ENCODE data around the gene RHEB. TPM values are rescaled to one million over a fixed set of nuclear protein-coding genes. Genes with fewer than 3 reads are reported as not detected.

The RHEB gene
- total and polyA plus RNA-seq, 2 of the 4 experiments (the other 2 are of a cell fraction): 19.7 to 67.2 TPM

- TF ChIP-seq POLR2A (IDR thresholded peaks at IDR 0.05; ENCODE audit: low read depth, low read length) (peak; percentile 63; the same call in 1 of the 2 replicates), FOS (IDR thresholded peaks at IDR 0.05; ENCODE audit: low read depth, low read length) (no peak), SMC3 (IDR thresholded peaks at IDR 0.05; ENCODE audit: low read depth, low read length) (0 out of 2 replicates have a peak, but pooled peaks have one; percentile 2), CEBPB (IDR thresholded peaks at IDR 0.05; ENCODE audit: low read depth, low read length) (no peak)
Measured at GRCh38 chr7:151518105-151518946, 1.4 kb downstream of the RHEB start (continued).

- no peaks in the 10 kb centered on the region for H3K36me3 ChIP-seq (ENCODE audit: control insufficient read depth, insufficient read depth, low read length)
- H2AK5ac ChIP-seq (ENCODE audit: low read depth, low read length): 0 out of 2 replicates have a peak overlapping the region, but pooled peaks have one; percentile 91
- 80% methylated on average over 2 of the region's 7 CpGs; no CpG with 5 or more reads in 1 of the 2 experiments for WGBS, 2 experiments (ENCODE audit: extremely low coverage in 2 of 2, insufficient read length in 1 of 2)
- H2AFZ ChIP-seq (replicated peaks; ENCODE audit: low read length, poor library complexity): peak overlapping the region; percentile 80
- CTCF ChIA-PET: interaction anchor here (0.6 kb wide), 1 partner anchor 30 kb away, joined by 3 read pairs; no protein-coding TSS in a partner anchor
- no peak overlapping the region for H4K5ac ChIP-seq (ENCODE audit: low read depth, low read length)
- H3K9me3 ChIP-seq (ENCODE audit: control insufficient read depth, insufficient read depth, low read length): no peaks in the 10 kb centered on the region
- peak overlapping the region; percentile 74 for H3K4me3 ChIP-seq (ENCODE audit: insufficient read depth, low read depth, low read length)
- H3K4ac ChIP-seq (ENCODE audit: low read depth, low read length): peak overlapping the region; percentile 85
- POLR2A ChIA-PET (ENCODE audit: unreplicated experiment): interaction anchor here (0.6 kb wide), 1 partner anchor 47 kb away, joined by 6 read pairs; no protein-coding TSS in a partner anchor
- H3K18ac ChIP-seq (ENCODE audit: low read depth, low read length): no peak overlapping the region
- H3K9ac ChIP-seq (ENCODE audit: low read depth, low read length): peak overlapping the region; percentile 86
- no peak for ATAC-seq (ENCODE audit: low read depth)
- peaks cover 9% of the 10 kb centered on the region for H3K9me1 ChIP-seq (ENCODE audit: insufficient read depth, low read length)
- H4K20me1 ChIP-seq (ENCODE audit: insufficient read depth, low read length): peaks cover 62% of the 10 kb centered on the region
- peaks cover 3 to 46% of the 10 kb centered on the region in 2 experiments; a peak in 2 of 4 replicates for H3K79me1 ChIP-seq (ENCODE audit: low read depth in 1 of 2, low read length in 2 of 2)
- dilution Hi-C loops (cut with HindIII; ENCODE audit: low sequenced_read_pairs, unreplicated experiment): no loop called here
- no peaks in the 10 kb centered on the region for H3K27me3 ChIP-seq (ENCODE audit: control insufficient read depth, insufficient read depth, low read length)
- H4K91ac ChIP-seq (ENCODE audit: insufficient read depth, low read depth, low read length): 0 out of 2 replicates have a peak overlapping the region, but pooled peaks have one; percentile 31
- H2AK9ac ChIP-seq (replicated peaks; ENCODE audit: low read depth, low read length, poor library complexity): peak overlapping the region; percentile 76
- H4K8ac ChIP-seq (ENCODE audit: low read depth in 2 of 2, low read length in 2 of 2): no peak overlapping the region
- peak overlapping the region; percentile 86 for H3K14ac ChIP-seq (replicated peaks; ENCODE audit: low read depth, low read length)
- BruUV-seq (replicated peaks): no TSS peak
- TF ChIP-seq NFE2L2 (IDR thresholded peaks at IDR 0.05; ENCODE audit: low read depth, low read length) (no peak), RFX5 (IDR thresholded peaks at IDR 0.05; ENCODE audit: low read depth, low read length) (no peak), SMC3 (IDR thresholded peaks at IDR 0.05; ENCODE audit: low read depth, low read length) (no peak), USF2 (IDR thresholded peaks at IDR 0.05; ENCODE audit: low read depth, low read length) (no peak), ELK1 (IDR thresholded peaks at IDR 0.05; ENCODE audit: borderline replicate concordance, low read depth, low read length) (no peak)
- H3K27ac ChIP-seq (ENCODE audit: insufficient read depth, low read length): peak overlapping the region; percentile 76
- no peak for DNase-seq
- peak overlapping the region; percentile 98 for H3K23ac ChIP-seq (ENCODE audit: low read depth, low read length)
- in situ Hi-C loops (cut with MboI; ENCODE audit: low sequenced_read_pairs): no loop called here
- peak overlapping the region; percentile 90 for H2BK5ac ChIP-seq (ENCODE audit: low read depth, low read length, poor library complexity, severe bottlenecking)
- H2BK20ac ChIP-seq (ENCODE audit: low read depth, low read length): no peak overlapping the region; the same call in 1 of the 2 replicates
- intact Hi-C loops (cut with micrococcal nuclease): loop anchor here (2.0 kb wide), 3 partner anchors 57 to 241 kb away; no protein-coding TSS in a partner anchor
- peak overlapping the region; percentile 47 for H3K4me2 ChIP-seq (ENCODE audit: low read depth, low read length)
- no peak overlapping the region for H2BK15ac ChIP-seq (ENCODE audit: low read depth, low read length)
- peak overlapping the region; percentile 22; the same call in 1 of the 2 replicates for H2BK120ac ChIP-seq (ENCODE audit: low read depth, low read length)
- no peak overlapping the region; the same call in 1 of the 2 replicates for H3K56ac ChIP-seq (ENCODE audit: extremely low read depth, insufficient read depth, low read length)
- H3K4me1 ChIP-seq (ENCODE audit: control insufficient read depth, insufficient read depth, low read length): peaks cover 2% of the 10 kb centered on the region; the same call in 1 of the 2 replicates
Measured at GRCh38 chr7:151517601-151518104, 2.0 kb downstream of the RHEB start.
